Loucy (cell line): ENCODE measurements around the gene LUZP2.

Experiments used
- CTCF ChIP-seq: fragments of 200-600 bp; sonication (generic); conservative IDR thresholded peaks from 2 replicates; pipeline ENCODE4 v1.5.1; 2014; ENCODE audit warnings: mild to moderate bottlenecking, antibody characterized with exemption, low read length
- EZH2phosphoT487 ChIP-seq: fragments of 200-600 bp; IDR thresholded peaks from 2 replicates; pipeline ENCODE4 v1.6.1; 2018; ENCODE audit warnings: antibody characterized with exemption, mild to moderate bottlenecking, moderate library complexity, borderline replicate concordance

DNA sequence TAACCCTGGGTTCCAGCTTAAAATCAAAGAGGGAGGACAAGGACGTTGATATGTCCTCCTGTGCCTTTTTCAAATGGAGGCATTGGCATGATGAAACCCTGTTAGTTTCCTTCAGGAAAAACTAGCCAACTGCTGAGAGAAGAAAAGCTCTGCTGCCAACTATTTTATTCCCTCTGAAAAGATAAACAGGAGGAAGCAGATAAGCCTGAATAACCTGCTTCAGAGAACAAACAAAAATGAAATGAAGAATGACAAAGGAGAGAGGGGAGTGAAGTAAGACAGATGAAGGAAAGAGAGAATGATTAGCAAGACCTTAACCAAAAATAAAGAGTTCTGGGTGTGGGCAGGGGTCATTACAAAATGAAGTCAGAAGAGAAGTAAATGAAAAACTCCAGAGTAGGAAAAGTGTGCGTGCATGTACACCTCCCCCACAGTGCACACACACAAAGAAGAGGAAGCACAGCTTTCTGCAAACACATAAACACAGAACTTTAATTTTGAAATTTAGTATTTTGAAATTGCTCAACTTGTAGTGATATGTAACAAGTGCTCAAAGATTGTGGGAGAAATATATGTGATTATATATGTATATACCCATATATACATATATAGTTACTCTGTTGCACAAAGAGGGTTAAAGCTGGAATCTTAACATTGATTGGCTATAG lies 332.2 kb downstream of the LUZP2 start:
- TF ChIP-seq CTCF (no peak), EZH2phosphoT487 (no peak)
